Measurements from ENCODE around the gene SNRPD2. TPM values are rescaled to one million over a fixed set of nuclear protein-coding genes. Genes with fewer than 3 reads are reported as not detected.

Gene SNRPD2
- polyA plus RNA-seq, 1 donor (not counting 4 experiments of a cell fraction or from before 2014, with no cell fraction given), result 1,051 TPM

- Histone ChIP-seq H3K4me3 (ENCODE audit: control insufficient read depth in 2 of 3, extremely low read depth in 1 of 3, insufficient read depth in 2 of 3, low read depth in 1 of 3, low read length in 3 of 3) (peak within 1 kb of the TSS; percentile 34 to 69 (median 56)), H3K27ac (ENCODE audit: control insufficient read depth, insufficient read depth, low read length) (no peak within 1 kb of the TSS), H3K9me3 (ENCODE audit: control insufficient read depth, low read depth, low read length) (no peaks in the 10 kb centered on the region), H3K4me1 (ENCODE audit: control insufficient read depth, extremely low read depth, insufficient read depth, low read length) (peaks cover 17% of the 10 kb centered on the region), H3K9me1 (ENCODE audit: control insufficient read depth, extremely low read depth, insufficient read depth, low read length) (no peaks in the 10 kb centered on the region), H2AFZ (ENCODE audit: control insufficient read depth, low read length) (peak within 1 kb of the TSS; percentile 73), H4K20me1 (ENCODE audit: control insufficient read depth, extremely low read depth, insufficient read depth, low read length) (no peaks in the 10 kb centered on the region), H3K79me2 (ENCODE audit: control insufficient read depth, insufficient read depth, low read length) (no peaks in the 10 kb centered on the region), H3K9ac (ENCODE audit: control insufficient read depth, extremely low read depth, insufficient read depth, low read length) (peak within 1 kb of the TSS; percentile 60), H3K27me3 (ENCODE audit: control insufficient read depth, extremely low read depth, insufficient read depth, low read length) (peaks cover 7% of the 10 kb centered on the region), H3K36me3 (ENCODE audit: control insufficient read depth in 2 of 2, extremely low read depth in 1 of 2, insufficient read depth in 2 of 2, low read length in 2 of 2) (no peaks in the 10 kb centered on the region), H3K4me2 (ENCODE audit: control insufficient read depth, extremely low read depth, insufficient read depth, low read depth, low read length) (peak within 1 kb of the TSS; percentile 92)
- TF ChIP-seq CTCF (optimal IDR thresholded peaks at IDR 0.05 in 1 of 3, IDR thresholded peaks at IDR 0.05 in 1 of 3, conservative IDR thresholded peaks at IDR 0.05 in 1 of 3; ENCODE audit: extremely low read depth in 1 of 3, insufficient read depth in 2 of 3, low read length in 3 of 3), result no peak
- TF ChIP-seq EZH2 (IDR thresholded peaks at IDR 0.05; ENCODE audit: low read length), result no peak
- DNase-seq (ENCODE audit: low read depth, low spot score) (peak; percentile 80), FAIRE-seq (peak; percentile 74)
- dilution Hi-C loops (cut with MboI; ENCODE audit: extremely low pct_ligation_motif_present, low sequenced_read_pairs), result no loop called here
These were observed 24.0 kb downstream of the SNRPD2 start, which contains the start of gene GIPR for GRCh38 chr19:45667620-45668341. Gene GIPR, plus strand, starts transcription at chr19:45668221. Its CDS starts 1,300 bp downstream, at chr19:45669521.

- FAIRE-seq (no peak), DNase-seq (ENCODE audit: low read depth, low spot score) (no peak)
- dilution Hi-C loops (cut with MboI; ENCODE audit: extremely low pct_ligation_motif_present, low sequenced_read_pairs), result no loop called here
These were observed 27.2 kb downstream of the SNRPD2 start for GRCh38 chr19:45664575-45664974.

More at GRCh38 chr19:45664575-45664974, 27.2 kb downstream of the SNRPD2 start:
- H3K4me1 ChIP-seq (ENCODE audit: control insufficient read depth, extremely low read depth, insufficient read depth, low read length), result peaks cover 14% of the 10 kb centered on the region
- no peak overlapping the region for H3K4me3 ChIP-seq (ENCODE audit: control insufficient read depth in 2 of 3, extremely low read depth in 1 of 3, insufficient read depth in 2 of 3, low read depth in 1 of 3, low read length in 3 of 3)
- H2AFZ ChIP-seq (ENCODE audit: control insufficient read depth, low read length), result no peak overlapping the region
- H3K4me2 ChIP-seq (ENCODE audit: control insufficient read depth, extremely low read depth, insufficient read depth, low read depth, low read length), result no peak overlapping the region
- H3K36me3 ChIP-seq (ENCODE audit: control insufficient read depth in 2 of 2, extremely low read depth in 1 of 2, insufficient read depth in 2 of 2, low read length in 2 of 2), result no peaks in the 10 kb centered on the region
- no peak for TF ChIP-seq CTCF (optimal IDR thresholded peaks at IDR 0.05 in 1 of 3, IDR thresholded peaks at IDR 0.05 in 1 of 3, conservative IDR thresholded peaks at IDR 0.05 in 1 of 3; ENCODE audit: extremely low read depth in 1 of 3, insufficient read depth in 2 of 3, low read length in 3 of 3)
- no peak for TF ChIP-seq EZH2 (IDR thresholded peaks at IDR 0.05; ENCODE audit: low read length)
- H3K27me3 ChIP-seq (ENCODE audit: control insufficient read depth, extremely low read depth, insufficient read depth, low read length), result peaks cover 7% of the 10 kb centered on the region
- no peak overlapping the region for H3K27ac ChIP-seq (ENCODE audit: control insufficient read depth, insufficient read depth, low read length)
- no peaks in the 10 kb centered on the region for H3K79me2 ChIP-seq (ENCODE audit: control insufficient read depth, insufficient read depth, low read length)
- no peak overlapping the region for H3K9ac ChIP-seq (ENCODE audit: control insufficient read depth, extremely low read depth, insufficient read depth, low read length)
- no peaks in the 10 kb centered on the region for H4K20me1 ChIP-seq (ENCODE audit: control insufficient read depth, extremely low read depth, insufficient read depth, low read length)
- H3K9me1 ChIP-seq (ENCODE audit: control insufficient read depth, extremely low read depth, insufficient read depth, low read length), result no peaks in the 10 kb centered on the region
- no peaks in the 10 kb centered on the region for H3K9me3 ChIP-seq (ENCODE audit: control insufficient read depth, low read depth, low read length)

Measured in keratinocyte (primary cell).